ENCODE measurements around the gene ARL14EP.

ARL14EP gene

DNA sequence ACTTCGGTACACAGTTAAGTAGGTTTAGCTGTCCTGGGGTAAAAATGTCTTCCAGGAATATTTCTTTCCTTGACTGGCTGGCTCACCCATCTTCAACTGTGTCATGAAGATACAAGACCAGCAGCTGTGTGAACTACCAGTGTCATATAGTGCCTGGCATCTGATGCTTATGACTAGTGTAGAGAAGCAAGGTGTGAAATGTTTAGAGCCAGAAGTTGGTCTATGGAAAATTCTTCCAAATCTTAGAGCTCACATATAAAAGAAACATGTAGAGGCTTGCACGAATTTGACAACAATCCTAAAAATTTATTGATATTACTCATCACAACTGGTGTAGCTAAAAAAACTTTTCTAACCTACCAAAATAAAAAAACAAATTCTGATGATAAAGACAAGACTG is 54.4 kb downstream of the ARL14EP start:
- no peak overlapping the region for H3K27ac ChIP-seq
- TF ChIP-seq ZFX (IDR thresholded peaks at IDR 0.05; ENCODE audit: borderline replicate concordance): no peak
- no peak for TF ChIP-seq CTCF (IDR thresholded peaks at IDR 0.05)

GRCh38 chr11:30380846-30381245 is 57.9 kb downstream of the ARL14EP start:
- no peak overlapping the region for H3K27ac ChIP-seq
- no peak for TF ChIP-seq ZFX (IDR thresholded peaks at IDR 0.05; ENCODE audit: borderline replicate concordance)
- TF ChIP-seq CTCF (IDR thresholded peaks at IDR 0.05): no peak

DNA sequence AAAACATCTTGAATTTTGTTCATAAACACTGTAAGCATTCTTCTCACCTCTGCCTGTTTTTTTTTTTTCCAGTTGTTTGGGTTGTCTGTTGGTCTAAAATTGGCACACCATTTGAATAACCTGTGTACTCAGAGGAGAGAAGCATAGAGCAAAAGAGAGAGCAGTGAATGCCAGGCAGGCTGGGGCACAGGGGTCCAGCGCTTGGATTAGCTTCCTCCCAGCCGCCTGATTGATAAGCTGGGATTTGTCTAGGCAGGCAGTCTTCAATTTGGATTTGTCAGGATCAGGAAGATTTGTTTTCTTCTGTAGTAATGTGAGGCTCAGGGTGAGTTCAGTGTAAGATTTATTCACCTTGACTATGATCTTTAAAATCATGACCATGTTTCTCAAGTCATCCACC is 59.0 kb downstream of the ARL14EP start:
- no peak overlapping the region for H3K27ac ChIP-seq
- TF ChIP-seq CTCF (IDR thresholded peaks at IDR 0.05) (no peak), ZFX (IDR thresholded peaks at IDR 0.05; ENCODE audit: borderline replicate concordance) (no peak)
